ENCODE measurements around the gene SLCO2B1. TPM values are rescaled to one million over a fixed set of nuclear protein-coding genes. Genes with fewer than 3 reads are reported as not detected.

Gene SLCO2B1
- total and polyA plus RNA-seq, 2 of the 8 experiments (the other 6 are each of a cell fraction or from before 2014, with no cell fraction given): 0.03 TPM; not detected in 1

DNA sequence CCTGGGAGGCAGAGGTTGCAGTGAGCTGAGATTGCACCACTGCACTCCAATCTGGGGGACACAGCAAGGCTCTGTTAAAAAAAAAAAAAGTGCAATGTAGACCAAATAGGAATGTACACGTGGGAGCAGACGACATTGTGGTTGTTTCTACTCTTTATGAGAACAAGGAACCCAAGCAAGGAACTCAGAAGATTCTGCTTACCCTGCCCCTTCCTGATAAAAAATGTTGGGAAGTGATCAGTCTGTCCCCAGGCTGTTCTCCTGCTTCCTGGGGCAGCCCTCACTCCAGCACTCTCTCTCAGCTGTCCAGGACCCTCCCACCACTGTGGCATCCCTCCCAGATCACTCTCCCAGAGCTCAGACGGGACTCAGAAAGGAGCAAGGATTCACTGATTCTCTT, 31.8 kb downstream of the SLCO2B1 start (continued):
- TF ChIP-seq, protein P1, sequence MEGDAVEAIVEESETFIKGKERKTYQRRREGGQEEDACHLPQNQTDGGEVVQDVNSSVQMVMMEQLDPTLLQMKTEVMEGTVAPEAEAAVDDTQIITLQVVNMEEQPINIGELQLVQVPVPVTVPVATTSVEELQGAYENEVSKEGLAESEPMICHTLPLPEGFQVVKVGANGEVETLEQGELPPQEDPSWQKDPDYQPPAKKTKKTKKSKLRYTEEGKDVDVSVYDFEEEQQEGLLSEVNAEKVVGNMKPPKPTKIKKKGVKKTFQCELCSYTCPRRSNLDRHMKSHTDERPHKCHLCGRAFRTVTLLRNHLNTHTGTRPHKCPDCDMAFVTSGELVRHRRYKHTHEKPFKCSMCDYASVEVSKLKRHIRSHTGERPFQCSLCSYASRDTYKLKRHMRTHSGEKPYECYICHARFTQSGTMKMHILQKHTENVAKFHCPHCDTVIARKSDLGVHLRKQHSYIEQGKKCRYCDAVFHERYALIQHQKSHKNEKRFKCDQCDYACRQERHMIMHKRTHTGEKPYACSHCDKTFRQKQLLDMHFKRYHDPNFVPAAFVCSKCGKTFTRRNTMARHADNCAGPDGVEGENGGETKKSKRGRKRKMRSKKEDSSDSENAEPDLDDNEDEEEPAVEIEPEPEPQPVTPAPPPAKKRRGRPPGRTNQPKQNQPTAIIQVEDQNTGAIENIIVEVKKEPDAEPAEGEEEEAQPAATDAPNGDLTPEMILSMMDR (IDR thresholded peaks at IDR 0.05; ENCODE audit: control extremely low read depth in 1 of 3, insufficient read depth in 1 of 3, low read depth in 1 of 3, low read length in 3 of 3): no peak
- no peak for TF ChIP-seq CHD2 (IDR thresholded peaks at IDR 0.05; ENCODE audit: low read length)
- no peak for TF ChIP-seq GTF2F1 (IDR thresholded peaks at IDR 0.05; ENCODE audit: borderline replicate concordance, low read depth, low read length)
- no peak for TF ChIP-seq FOSL1 (IDR thresholded peaks at IDR 0.05; ENCODE audit: insufficient read depth, low read depth, low read length)
- TF ChIP-seq, protein P2, sequence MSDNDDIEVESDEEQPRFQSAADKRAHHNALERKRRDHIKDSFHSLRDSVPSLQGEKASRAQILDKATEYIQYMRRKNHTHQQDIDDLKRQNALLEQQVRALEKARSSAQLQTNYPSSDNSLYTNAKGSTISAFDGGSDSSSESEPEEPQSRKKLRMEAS (IDR thresholded peaks at IDR 0.05): no peak
- TF ChIP-seq ASH2L (IDR thresholded peaks at IDR 0.05; ENCODE audit: low read length): no peak
- no peak for TF ChIP-seq RAD21 (IDR thresholded peaks at IDR 0.05 in 1 of 2, conservative IDR thresholded peaks at IDR 0.05 in 1 of 2; ENCODE audit: low read depth in 2 of 2, low read length in 2 of 2)
- TF ChIP-seq, protein P3, sequence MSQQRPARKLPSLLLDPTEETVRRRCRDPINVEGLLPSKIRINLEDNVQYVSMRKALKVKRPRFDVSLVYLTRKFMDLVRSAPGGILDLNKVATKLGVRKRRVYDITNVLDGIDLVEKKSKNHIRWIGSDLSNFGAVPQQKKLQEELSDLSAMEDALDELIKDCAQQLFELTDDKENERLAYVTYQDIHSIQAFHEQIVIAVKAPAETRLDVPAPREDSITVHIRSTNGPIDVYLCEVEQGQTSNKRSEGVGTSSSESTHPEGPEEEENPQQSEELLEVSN (IDR thresholded peaks at IDR 0.05): no peak

Measured in H1 (cell line).